GM12875 (cell line): ENCODE results near the gene KMT5C.

ENCODE experiments used
- H3K4me3 ChIP-seq: one replicate; pipeline ENCODE4 v1.5.1; 2011; ENCODE audit warnings: low read depth, low read length, control low read depth
- TF ChIP-seq, protein P1 (sequence below): IDR thresholded peaks from 2 replicates; pipeline ENCODE4 v1.5.1; 2011; ENCODE audit warnings: low read depth, mild to moderate bottlenecking, control low read depth, inconsistent platforms, low read length, moderate library complexity, borderline replicate concordance; ENCODE audit not compliant: insufficient read depth

The KMT5C gene

GRCh38 chr19:55344444-55344843, 4.8 kb downstream of the KMT5C start:
- TF ChIP-seq, protein P1, sequence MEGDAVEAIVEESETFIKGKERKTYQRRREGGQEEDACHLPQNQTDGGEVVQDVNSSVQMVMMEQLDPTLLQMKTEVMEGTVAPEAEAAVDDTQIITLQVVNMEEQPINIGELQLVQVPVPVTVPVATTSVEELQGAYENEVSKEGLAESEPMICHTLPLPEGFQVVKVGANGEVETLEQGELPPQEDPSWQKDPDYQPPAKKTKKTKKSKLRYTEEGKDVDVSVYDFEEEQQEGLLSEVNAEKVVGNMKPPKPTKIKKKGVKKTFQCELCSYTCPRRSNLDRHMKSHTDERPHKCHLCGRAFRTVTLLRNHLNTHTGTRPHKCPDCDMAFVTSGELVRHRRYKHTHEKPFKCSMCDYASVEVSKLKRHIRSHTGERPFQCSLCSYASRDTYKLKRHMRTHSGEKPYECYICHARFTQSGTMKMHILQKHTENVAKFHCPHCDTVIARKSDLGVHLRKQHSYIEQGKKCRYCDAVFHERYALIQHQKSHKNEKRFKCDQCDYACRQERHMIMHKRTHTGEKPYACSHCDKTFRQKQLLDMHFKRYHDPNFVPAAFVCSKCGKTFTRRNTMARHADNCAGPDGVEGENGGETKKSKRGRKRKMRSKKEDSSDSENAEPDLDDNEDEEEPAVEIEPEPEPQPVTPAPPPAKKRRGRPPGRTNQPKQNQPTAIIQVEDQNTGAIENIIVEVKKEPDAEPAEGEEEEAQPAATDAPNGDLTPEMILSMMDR, result no peak
- H3K4me3 ChIP-seq, result no peak overlapping the region

DNA sequence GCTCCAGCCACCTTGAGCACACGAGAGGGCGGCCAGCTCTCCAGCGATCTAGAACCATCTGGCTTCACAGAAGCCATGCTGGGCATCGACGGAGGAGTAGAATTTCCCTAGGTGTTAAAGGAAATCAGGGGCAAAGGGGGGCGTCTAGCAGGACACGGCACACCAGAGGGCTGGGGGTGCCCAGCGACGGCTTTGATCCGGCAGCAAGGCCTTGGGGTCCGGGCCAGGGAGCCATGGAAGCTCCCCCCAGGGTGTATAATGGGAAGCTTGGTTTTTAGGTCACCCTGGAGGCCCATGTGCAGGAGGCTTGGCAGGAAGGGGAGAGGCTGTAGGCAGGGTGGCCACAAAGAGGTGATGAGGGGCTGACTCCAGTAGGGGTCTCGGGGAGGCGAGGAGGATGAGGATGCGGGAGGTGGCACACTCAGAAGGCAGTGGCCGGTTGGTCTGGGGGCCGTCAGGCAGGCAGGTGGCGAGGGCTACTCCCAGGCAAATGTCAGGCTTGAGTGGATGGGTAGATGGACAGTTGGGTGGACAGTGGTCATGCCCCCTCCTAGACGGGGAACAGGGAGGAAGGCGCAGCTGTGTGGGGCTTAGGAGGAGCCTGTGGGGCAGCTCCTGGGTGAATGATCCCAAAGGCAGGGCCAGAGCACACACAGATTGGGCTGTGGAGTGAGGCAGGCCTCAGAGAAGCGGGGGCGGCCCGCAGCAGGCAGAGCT, 5.6 kb downstream of the KMT5C start:
- no peak overlapping the region for H3K4me3 ChIP-seq
- TF ChIP-seq, protein P1, result no peak

GRCh38 chr19:55345818-55346724, 6.4 kb downstream of the KMT5C start:
- H3K4me3 ChIP-seq, result no peak overlapping the region
- TF ChIP-seq, protein P1, result no peak

GRCh38 chr19:55346725-55347441, 7.2 kb downstream of the KMT5C start:
- no peak overlapping the region for H3K4me3 ChIP-seq
- TF ChIP-seq, protein P1, result no peak

DNA sequence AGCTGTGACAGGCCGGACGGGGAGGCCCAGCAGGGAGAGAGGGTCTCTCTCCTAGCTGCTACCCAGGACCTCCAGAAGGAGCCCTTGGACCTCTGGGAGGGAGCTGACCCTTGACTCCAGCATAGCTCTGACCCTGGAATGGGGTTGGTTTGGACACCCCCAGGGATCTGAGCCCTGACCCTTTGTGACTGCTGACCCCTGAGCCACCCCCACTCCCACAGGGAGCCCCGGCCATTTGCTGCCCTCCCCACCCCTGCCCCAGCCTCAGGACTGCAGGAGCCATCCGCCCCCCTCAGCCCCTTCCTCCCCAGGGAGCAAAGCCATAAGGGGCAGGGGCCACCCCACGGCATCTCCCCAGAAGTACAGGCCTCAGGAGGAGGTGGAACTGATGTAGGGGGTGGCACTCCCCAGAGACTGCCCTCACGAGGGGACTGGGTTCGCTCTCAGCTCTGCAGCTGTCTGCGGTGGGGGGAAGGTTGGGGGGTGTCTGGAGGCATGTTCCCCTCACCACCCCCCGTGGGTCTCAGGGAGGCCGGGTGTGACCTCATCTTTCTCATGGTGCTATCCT, 7.8 kb downstream of the KMT5C start:
- H3K4me3 ChIP-seq, result no peak overlapping the region
- TF ChIP-seq, protein P1, result no peak

GRCh38 chr19:55348317-55349034, 8.8 kb downstream of the KMT5C start:
- H3K4me3 ChIP-seq, result no peak overlapping the region
- TF ChIP-seq, protein P1, result no peak
